ENCODE data around the gene BGN. TPM values are rescaled to one million over a fixed set of nuclear protein-coding genes. Genes with fewer than 3 reads are reported as not detected.
A peak's percentile ranks its signal among the peaks of the same experiment; 100 is the strongest.

BGN gene
- total RNA-seq, 1 donor from 2014 or later, result 1.9 TPM

DNA sequence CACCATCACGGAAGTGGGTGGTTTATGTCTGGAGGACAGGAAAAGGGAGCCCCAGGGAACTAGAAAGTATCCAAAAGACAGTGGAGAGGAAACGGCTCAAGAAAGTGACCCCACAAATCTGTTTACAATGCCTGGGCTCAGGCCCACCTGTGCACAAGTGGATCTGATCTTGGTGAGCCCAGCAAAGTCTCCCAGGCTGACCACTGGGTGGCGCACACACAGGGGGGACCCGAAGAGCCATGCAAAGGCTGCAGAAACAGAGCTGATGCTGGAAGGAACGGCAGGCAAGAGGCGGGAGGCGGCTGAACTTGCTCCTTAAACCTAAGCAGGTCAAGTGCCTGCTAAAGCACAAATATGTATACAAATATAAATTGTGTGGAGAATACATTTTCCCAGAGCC lies 34.0 kb upstream of the BGN start:
- peak; percentile 22 for DNase-seq

DNA sequence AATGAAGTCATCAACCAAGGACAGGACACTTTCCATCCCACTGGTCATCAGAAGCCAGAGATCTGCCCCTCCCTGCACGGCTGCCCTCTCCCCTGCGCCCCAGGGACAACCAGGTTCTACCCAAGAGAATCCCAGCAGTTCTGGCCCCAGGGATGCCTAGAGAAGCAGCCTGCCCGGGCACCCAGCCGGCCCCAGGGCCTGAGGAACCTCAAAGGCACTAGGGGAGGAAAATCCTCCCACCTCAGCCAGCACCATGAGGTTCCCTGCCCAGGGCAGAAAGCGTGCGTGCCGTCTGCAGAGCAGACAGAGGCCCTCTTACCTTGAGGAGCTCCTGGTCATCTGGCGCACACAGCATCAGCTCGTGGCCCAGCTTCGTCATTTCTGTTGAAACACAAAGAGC lies 32.5 kb upstream of the BGN start:
- no peak for DNase-seq

DNA sequence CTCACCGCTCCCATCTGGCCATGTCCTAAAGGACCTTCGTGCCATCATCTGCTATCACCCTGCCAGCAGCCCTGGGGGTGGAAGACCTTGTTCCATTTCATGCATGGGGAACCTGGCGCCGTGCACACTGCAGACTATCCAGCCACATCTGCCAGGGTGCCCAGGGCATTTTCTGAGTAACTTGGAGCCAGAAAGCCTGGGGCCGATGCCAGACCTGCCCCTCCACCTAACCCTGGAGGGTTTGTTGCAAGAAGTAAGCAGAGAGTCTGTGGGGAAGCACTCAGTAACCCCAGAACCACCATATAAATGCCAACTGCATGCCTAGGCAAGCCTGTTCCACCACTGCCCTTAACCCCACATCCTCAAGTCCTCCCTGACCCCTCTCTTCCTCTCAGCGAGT lies 31.7 kb upstream of the BGN start:
- DNase-seq, result no peak

DNA sequence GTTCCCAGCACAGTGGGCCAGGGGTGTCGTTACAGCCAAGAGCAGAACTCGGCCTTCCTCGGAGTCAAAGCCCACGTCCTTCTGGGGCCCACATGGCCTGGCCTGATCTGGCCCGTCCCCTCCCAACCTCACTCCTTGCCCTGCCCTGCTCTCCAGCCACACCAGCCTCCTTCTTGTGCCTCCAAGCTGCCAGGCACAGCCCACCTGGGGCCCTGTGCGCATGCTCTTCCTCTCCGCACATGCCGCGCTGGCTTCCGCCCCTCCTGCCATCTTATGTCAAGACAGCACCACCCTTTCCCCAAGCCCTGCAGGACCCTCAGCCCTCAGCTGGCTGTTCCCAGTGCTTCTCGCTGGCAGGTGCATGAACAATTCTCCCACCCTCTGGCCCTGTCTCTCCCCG lies 31.2 kb upstream of the BGN start:
- no peak for DNase-seq

DNA sequence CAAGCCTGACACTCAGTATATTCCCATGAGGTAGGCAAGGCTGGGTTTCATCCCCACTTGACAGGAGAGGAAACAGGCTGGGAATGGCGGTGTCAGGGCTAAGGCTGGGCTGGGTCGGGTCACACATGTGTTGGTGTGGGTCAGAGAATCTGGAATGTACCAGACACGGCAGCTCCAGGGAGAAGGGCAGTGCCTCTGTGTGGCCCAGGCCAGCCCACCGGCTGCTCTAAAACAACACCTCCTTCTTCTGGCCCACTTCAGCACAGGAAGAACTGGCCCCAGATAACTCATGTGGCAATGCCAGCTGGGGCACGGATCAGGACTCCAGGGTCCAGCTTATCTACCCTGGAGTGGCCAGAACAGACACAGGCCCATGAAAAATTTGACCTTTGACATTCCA lies 30.7 kb upstream of the BGN start:
- no peak for DNase-seq

DNA sequence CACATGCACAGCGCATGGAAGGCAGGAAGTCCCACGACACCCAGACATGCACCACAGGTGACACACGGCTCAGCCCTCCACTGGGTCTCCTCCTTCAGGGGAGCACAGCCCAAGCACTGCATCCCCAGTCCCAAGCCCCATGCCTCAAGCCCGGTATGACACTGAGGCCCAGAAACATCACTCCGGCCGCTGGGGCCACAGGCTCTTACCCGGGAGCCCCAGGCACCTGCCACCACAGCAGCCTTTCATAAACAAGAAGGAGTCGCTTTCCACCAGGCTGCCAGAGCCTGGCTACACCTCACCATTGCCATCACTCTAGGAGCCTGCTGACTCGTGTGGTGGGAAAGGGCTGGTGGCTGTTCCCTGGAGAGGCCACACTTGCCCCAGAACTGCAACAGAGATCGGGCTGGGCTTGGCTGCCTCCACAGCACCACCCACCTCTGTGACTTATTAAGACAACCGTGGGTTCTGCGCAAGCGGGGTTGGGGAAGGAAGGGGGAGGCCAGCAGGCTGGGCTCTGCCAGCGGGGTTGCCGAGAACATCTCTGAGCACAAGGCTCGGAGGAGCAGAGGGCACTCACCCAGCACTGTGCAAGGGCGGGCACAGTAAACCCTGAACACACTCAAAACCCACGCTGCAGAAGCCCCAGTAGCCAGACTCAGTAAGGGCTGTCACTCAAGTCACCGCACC lies 28.9 kb upstream of the BGN start:
- DNase-seq, result peak; percentile 12

DNA sequence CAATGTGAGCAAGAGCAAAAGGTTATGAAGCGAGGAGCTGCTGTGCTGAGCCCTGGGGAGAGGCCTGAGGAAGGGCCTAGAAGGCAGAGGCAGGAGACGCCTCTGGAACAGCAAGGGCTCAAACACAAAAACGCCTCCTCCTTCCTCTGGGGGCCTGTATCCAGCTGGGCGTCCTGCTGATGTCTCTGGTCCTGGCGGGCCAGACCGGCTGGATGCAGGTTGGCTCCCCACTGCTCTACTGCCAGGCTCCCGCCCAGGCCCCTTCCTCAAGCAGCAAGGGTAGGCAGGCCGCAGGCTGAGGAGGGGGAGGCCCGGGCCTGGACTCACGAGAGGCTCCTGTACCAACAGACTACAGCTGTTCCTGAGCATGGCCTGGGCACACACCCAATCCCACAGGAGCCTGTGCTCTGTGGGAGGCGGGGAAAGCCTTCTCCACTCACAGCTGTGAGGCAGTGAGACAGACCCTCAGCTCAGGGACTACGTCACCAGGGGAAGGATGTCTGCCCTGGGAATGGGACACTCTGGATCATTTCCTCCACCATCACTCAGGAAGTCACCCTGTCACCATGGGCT lies 26.7 kb upstream of the BGN start:
- no peak for DNase-seq

DNA sequence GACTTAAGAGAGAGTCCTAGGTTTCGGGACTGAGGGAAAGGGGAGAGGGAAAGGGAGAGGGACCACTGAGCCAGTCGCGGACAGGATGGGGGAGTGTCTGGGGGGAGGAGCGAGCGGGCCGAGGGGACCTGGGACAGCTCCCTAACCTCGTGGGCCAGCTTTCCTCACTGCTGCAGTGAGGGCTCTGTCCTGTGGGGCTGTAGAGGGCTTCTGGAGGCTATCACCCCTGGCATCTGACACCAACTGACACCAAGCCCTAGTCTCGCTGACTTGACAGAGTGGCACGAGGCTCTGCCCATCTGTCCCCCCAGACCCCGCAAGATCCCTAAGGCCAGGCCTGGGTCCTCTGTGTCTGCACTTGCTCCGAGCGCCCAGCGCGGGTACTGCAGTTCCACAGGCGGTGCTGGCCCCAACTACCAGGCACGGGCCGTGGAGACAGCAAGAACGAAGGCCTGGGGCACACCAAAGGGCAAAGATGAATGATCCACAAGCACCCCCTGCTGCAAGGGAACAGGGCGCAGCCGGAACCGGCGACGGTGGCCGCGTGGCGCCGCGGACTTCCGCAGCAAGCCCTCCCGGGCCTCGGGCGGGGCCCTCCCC lies 24.9 kb upstream of the BGN start:
- DNase-seq, result no peak

DNA sequence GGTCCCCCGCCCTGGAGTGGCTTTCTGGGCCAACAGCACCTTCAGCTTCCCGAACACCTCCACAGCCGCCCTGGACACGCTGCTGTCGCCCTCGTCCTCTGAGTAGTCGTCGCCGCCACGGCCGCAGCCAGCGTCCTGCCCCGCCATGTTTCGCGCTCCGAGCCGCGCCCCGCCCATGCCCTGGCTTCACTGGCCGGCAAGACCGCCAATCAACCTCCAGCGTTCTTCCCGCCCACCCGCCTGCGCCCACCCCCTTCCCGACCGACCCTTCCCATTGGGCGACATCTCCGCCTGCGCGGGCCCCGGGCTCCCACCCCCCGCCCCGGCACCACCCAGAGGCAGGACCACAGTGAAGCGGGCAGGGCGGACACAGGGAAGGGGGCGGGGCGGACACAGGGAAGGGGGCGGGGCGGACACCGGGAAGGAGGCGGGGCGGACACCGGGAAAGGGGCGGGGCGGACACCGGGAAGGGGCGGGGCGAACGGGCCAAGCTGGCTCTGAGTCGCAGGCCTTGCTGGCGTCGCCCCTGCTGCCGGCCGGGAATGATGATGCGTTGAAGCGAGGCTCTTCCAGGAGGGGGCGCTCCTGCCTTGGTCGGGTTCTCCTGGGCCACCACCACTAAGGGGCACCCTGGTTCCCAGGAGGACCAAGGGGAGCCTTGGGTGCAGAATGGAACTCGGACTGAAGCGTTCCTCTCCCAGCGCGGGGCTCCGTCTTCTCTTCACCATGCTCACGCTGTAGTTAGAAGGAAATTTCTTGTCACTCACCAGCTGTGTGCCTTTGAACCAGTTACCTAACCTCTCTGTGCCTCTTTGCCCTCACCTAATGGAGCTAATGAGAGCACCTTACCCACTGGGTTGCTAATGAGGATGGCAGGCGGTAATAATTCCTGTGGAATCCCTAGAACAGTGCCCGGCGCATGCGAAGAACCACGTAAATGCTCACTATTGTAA lies 24.1 kb upstream of the BGN start, which contains the start of gene HAUS7:
HAUS7 (minus strand) TSS at position 166 of the 953 bp plus-strand sequence; CDS start at position 147, 19 bp downstream.
- DNase-seq, result peak; percentile 91

DNA sequence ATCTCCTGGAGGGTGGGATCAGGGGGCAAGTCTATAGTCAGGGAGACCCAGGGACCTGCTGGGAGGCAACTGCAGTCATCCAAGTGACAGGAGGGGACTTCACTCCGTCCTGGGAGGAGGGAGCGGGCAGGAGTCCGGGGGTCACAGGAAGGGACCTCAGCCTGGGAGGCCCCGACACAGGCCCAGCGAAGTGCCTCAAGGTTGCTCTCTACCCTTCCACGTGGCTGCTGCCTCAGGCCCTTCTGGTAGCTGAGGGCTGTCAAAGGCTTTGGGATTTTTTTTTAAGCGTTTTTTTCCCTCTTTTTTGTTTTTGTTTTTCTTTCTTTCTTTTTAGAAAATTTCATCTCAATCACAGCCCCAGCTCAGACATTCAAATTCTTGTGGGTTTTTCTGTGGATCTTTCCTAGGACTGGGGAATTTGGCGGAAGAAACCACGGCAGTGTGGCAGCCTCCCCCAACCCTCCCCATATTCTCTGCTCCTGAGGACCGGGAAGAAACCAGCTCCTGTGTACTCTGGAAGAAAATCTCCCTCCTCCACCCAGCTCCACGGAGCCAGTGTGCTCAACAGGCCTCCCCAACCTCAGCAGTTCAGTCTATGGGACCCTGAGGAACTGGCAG lies 23.0 kb upstream of the BGN start:
- DNase-seq, result no peak

DNA sequence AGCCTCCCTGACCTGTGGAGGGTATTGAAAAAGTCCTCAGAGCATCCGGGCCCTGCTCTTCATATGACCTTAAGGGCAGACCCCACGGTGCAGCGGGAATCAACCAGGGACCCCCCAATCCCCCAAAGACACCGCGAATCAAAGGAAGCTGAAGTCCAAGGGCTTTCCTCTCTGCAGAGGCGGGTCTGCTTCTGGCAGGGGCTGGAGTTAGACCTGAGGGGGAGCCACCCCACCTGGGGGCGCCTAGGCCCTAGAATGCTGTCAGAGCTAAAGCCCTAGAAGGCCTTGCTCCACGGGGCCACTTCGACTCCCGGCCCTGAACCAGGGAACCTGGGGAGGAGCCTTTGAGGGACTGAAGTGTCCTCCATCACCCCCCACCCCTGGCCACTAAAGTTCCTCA lies 21.7 kb upstream of the BGN start:
- no peak for DNase-seq

DNA sequence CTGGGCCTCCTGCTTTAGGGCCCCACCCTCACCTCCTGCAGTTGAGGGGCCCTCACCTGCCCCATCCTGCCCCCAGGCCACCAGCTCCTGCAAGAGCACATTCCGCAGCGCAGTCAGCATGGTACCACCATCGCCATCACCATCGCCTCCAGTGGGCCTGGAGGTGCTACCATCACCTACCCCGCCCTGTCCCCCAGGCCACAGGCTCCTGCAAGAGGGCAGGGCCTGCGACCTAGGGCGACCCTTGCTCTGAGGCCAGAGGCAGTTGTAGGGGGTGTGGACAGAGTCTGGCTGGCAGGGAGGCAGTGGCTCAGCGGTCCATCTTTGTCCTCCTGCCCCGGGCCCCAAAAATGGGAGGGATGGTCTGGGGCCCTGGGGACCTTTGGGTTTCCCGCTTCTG lies 20.5 kb upstream of the BGN start:
- DNase-seq, result no peak

DNA sequence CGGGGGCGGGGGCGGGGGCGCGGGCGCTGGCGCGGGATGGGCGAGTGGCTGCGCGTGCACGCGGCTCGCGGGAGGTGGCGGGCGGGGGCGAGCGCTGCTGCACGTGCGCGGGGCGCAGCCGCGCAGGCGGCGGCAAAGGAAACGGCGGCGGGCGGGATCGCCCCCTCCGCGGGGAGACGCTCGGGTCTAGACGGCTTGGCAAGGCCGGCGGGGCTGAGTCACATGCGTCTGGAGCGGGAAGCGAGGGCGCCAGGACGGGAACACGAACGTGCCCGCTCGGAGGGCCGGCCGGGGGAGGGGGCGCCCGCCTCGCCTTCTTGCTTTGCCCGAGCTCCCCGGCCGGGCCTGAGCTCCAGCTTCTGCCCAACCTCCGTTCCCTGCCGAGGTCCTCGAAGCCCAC lies 20.1 kb upstream of the BGN start:
- peak; percentile 24 for DNase-seq

DNA sequence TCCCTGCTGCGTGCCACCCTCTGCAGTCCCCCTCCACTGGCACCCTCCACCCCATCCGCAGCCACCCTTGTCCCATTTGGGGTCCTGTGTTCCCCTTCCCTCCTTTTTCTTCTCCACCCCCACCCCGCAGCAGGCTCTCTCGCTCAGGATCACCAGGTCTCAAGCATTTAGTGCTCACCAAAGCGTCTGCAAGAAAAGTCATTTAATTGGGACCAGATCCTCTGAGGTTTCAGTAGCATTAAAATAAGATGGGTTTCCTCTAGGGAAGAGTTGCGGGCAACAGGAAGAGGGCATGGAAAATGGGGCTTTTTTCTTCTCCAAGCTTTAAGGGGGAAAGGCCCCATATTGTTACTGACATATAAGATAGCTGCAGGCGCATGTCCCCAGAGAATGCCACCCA lies 19.5 kb upstream of the BGN start:
- no peak for DNase-seq

DNA sequence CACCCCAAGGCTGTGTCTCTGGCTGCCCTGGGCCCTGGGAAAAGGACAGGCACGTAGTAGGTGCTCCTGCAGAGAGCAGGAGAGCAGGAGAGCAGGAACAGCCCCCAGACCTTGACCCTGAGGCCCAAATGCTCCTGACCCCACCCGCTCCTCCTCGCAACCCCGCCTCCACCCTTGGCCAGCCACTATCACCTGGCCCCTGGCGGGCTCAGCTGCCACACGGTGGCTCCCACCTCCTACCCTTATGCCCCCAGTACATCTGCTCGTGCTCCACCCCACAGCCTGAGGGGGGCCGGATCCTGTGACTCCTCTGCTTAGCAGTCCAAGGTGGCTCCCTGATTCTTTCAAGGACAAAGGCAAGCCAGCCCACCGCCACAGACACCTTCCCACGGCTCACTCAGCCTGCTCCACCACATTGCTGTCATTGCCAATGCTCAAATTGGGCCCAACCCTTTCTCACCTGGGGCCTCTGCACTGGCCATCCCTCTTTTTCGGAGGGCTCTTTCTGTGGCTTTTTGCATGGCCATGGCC lies 19.0 kb upstream of the BGN start:
- no peak for DNase-seq

DNA sequence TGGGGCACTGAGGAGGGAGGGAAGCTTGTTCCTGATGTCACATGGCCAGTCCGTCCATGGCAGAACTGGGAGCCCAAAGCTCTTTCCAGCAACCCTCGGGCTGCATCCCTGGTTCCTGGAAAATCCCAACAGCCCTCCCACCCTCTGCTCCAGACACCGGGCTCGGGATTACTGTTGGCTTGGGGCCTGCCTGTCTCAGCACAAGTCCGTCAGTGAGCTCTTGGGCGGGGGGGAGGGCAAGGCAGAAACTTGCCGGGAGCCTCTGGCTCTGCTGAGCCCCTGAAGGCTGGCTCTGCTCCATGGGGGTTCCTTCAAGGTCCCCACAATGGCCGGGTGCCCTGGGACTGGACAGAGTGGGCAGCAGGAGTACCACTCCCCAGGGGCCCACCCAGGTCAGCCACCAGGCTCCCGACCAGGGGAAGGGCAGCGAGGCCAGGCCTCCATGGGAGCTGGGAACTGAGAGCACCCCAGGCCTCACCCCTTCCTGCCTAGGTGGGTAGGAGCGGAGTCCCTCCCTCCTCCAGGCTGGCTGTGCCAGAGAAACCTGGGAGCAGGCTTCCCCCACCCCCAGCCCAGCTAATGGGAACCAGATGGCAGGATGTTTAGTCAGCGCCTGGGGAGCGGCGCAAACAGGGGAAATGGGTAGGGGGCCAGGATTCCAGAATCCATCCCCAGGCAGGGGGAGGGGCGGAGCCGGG lies 18.0 kb upstream of the BGN start:
- DNase-seq, result no peak

DNA sequence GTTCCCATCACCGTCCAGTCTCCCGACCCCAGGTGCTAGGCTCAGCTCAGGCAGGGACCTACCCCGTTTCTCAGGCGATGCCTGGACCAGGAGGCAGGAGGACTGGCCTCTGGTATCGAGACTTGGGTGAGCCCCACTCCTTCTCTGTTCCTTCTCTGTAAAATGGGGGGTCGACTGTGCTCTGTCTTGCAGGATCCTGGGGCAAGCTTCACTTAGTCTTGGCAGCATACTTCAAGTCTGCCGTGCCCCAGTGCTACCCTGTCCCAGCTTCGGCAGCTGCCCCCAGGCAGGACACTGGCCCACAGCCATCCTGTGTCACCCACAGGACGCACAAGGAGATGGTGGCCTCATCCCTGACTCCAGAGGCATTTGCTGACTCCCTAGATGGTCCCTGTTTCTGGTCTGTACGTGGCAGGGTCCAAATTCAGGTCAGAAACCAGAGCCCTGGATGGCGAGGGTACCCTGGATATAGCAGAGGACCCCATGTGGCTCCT lies 17.4 kb upstream of the BGN start:
- DNase-seq, result no peak

DNA sequence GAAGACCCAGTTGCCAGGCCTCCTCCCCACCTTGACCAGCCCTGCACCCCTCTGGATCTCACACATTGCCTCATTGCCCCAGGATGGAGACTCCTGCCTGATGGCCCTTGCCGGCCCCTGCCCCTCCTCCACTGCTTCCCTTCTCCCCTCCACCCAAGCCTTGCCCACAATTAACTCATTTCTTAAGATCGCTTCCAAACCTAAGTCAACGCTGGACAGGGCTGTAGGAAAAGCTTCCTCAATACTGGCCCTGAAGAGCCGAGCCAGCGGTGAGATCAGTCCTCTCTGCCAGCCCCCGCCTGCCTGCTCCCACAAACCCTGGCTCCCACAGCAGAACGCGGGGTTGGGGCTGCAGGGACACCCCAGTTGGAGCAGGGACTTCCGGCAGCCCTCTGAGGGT lies 16.9 kb upstream of the BGN start:
- no peak for DNase-seq

DNA sequence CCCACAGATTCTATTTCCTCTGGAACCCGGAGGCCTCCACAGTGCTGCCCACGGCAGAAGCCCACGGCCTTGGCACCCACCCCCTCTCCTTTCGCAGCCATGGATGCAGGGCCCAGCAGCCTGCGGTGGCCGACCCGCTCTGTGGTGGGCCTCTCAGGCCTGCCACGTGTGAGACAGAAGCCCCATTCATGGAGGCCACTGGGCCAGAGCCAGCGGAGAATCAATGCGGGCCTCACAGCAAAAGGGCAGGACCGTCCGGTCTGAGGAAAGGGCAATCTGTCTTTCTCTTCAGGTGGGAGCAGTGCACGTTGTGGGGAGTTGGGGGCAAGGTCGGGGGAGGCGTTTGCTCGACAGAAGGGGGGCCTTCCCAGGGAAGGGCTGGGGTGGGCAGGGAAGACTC lies 16.0 kb upstream of the BGN start:
- DNase-seq, result no peak

DNA sequence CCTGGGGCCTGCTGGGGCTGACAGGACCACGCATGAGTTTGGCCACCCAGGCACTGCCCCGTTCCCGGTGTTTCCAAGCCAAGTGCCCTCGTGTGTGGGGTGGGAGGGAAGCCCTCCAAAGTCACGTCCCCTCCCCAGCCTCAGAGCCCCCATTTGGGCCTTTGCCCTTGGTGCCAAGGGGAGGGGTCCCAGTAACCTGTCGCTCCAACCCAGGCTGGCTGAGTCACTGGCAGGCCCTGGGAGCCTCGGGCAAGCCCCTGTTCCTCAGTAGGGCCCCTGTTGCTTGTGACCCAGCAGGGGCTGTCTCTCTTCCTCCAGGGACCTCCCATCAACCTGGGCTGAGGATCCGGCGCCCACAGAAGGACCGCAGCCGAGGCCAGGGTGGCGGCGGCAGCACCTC lies 13.7 kb upstream of the BGN start:
- no peak for DNase-seq

DNA sequence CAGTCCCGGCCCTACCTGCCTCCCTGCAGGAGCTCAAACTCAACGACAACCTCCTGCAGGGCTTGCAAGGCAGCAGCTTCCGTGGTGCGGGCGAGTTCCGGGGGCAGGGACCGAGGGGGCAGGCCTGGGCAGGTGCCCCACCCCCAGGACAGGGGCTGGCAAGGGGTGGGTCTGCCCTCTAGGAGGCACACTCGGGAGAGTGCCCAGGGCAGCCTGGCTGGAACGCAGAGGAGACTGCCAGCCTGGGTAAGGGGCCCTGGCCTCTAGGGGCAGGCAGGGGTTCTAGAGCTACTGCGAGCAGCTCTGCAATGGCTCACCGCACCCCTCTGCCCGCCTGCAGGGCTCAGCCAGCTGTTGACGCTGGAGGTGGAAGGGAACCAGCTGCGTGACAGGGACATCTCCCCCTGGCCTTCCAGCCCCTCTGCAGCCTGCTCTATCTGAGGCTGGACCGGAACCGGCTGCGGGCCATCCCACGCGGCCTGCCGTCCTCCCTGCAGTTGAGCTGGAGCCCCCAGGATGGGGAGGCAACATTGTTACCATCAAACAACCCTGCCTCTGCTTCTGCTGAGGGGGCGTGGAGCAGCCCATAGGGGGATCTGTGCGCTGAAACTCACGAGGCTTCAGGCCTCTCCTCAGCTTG lies 12.3 kb upstream of the BGN start:
- no peak for DNase-seq
